NCI-H774 (cell line): ENCODE measurements around the gene ZDHHC14.
A peak's percentile ranks its signal among the peaks of the same experiment; 100 is the strongest.
"Not testable (repeated sequence)": the region's sequence is repeated elsewhere in the genome, so short reads cannot be mapped to it uniquely, and the experiment has no call there.

Source experiments
- DNase-seq: peaks from one replicate; lab custom pipeline; 2025; lab: John Stamatoyannopoulos, UW

ZDHHC14 gene

GRCh38 chr6:157552820-157553485 is 172.0 kb downstream of the ZDHHC14 start:
- DNase-seq, result no peak

GRCh38 chr6:157554747-157555146 is 173.8 kb downstream of the ZDHHC14 start:
- no peak for DNase-seq

- DNase-seq, result no peak
Measured at GRCh38 chr6:157555455-157556143, 174.6 kb downstream of the ZDHHC14 start.

- no peak for DNase-seq
Measured at GRCh38 chr6:157556144-157556645, 175.2 kb downstream of the ZDHHC14 start.

- DNase-seq, result peak; percentile 92
Measured at GRCh38 chr6:157556671-157557430, 175.9 kb downstream of the ZDHHC14 start.

GRCh38 chr6:157557559-157557958 is 176.6 kb downstream of the ZDHHC14 start:
- no peak for DNase-seq

GRCh38 chr6:157558049-157558448 is 177.1 kb downstream of the ZDHHC14 start:
- no peak for DNase-seq

- DNase-seq, result no peak
Measured at GRCh38 chr6:157558487-157559200, 177.7 kb downstream of the ZDHHC14 start.

GRCh38 chr6:157559201-157559756 is 178.3 kb downstream of the ZDHHC14 start:
- peak; percentile 26 for DNase-seq

- not testable (repeated sequence) for DNase-seq
Measured at GRCh38 chr6:157560063-157560462, 179.1 kb downstream of the ZDHHC14 start.

GRCh38 chr6:157560691-157561413 is 179.9 kb downstream of the ZDHHC14 start:
- DNase-seq, result peak; percentile 89

GRCh38 chr6:157561414-157561790 is 180.4 kb downstream of the ZDHHC14 start:
- DNase-seq, result peak; percentile 89

GRCh38 chr6:157561929-157562810 is 181.2 kb downstream of the ZDHHC14 start:
- no peak for DNase-seq

GRCh38 chr6:157562997-157563396 is 182.0 kb downstream of the ZDHHC14 start:
- DNase-seq, result no peak

GRCh38 chr6:157563611-157564284 is 182.8 kb downstream of the ZDHHC14 start:
- DNase-seq, result no peak

GRCh38 chr6:157568702-157569101 is 187.7 kb downstream of the ZDHHC14 start:
- DNase-seq, result no peak

- no peak for DNase-seq
Measured at GRCh38 chr6:157569543-157569942, 188.6 kb downstream of the ZDHHC14 start.

GRCh38 chr6:157570104-157570503 is 189.1 kb downstream of the ZDHHC14 start:
- DNase-seq, result no peak

GRCh38 chr6:157570752-157571151 is 189.8 kb downstream of the ZDHHC14 start:
- no peak for DNase-seq
